G401 (cell line): Measurements from ENCODE around the gene BMP10. TPM values are rescaled to one million over a fixed set of nuclear protein-coding genes. Genes with fewer than 3 reads are reported as not detected.
"Not testable (repeated sequence)": the region's sequence is repeated elsewhere in the genome, so short reads cannot be mapped to it uniquely, and the experiment has no call there.

Source experiments
- DNase-seq: peaks from one replicate; pipeline ENCODE4 v3.0.0-alpha.2; 2015; ENCODE audit warnings: low spot score
- in situ Hi-C: cut with HindIII; loops from 2 replicates; pipeline ENCODE4 v1.10.0; 2016; ENCODE audit warnings: low sequenced_read_pairs, mixed read lengths
- total RNA-seq: library from RNA; depleted of rRNA; stranded (reverse); fragments of >200 nt; shearing (Covaris generic); gene quantifications from 2 replicates; pipeline ENCODE4 v1.2.3, GENCODE V29; 2014

BMP10 gene
- total RNA-seq, 1 experiment from 2014 or later, result not detected

GRCh38 chr2:68900496-68901198, 29.4 kb upstream of the BMP10 start:
- DNase-seq, result no peak
- in situ Hi-C loops, result no loop called here

- in situ Hi-C loops, DNase-seq: not testable (repeated sequence)
Observed at GRCh38 chr2:68895981-68896380, 24.8 kb upstream of the BMP10 start.

GRCh38 chr2:68889500-68889899, 18.3 kb upstream of the BMP10 start:
- DNase-seq, result no peak
- in situ Hi-C loops, result no loop called here

GRCh38 chr2:68889021-68889420, 17.8 kb upstream of the BMP10 start:
- DNase-seq, result no peak
- in situ Hi-C loops, result no loop called here

- no peak for DNase-seq
Observed at GRCh38 chr2:68888038-68888704, 17.0 kb upstream of the BMP10 start.

GRCh38 chr2:68885811-68886075, 14.5 kb upstream of the BMP10 start:
- in situ Hi-C loops, result no loop called here
- DNase-seq, result no peak

More at GRCh38 chr2:68888038-68888704, 17.0 kb upstream of the BMP10 start:
- in situ Hi-C loops, result no loop called here

GRCh38 chr2:68885074-68885810, 14.0 kb upstream of the BMP10 start:
- in situ Hi-C loops, result no loop called here

GRCh38 chr2:68880213-68880612, 9.0 kb upstream of the BMP10 start:
- in situ Hi-C loops, result no loop called here
- no peak for DNase-seq

More at GRCh38 chr2:68885074-68885810, 14.0 kb upstream of the BMP10 start:
- DNase-seq, result no peak

- in situ Hi-C loops, result no loop called here
- DNase-seq, result no peak
Observed at GRCh38 chr2:68879296-68879695, 8.1 kb upstream of the BMP10 start.

- no peak for DNase-seq
- in situ Hi-C loops, result no loop called here
Observed at GRCh38 chr2:68878753-68879152, 7.6 kb upstream of the BMP10 start.

- DNase-seq, result no peak
- in situ Hi-C loops, result no loop called here
Observed at GRCh38 chr2:68878071-68878711, 7.0 kb upstream of the BMP10 start.

- no peak for DNase-seq
- in situ Hi-C loops, result no loop called here
Observed at GRCh38 chr2:68877079-68877772, 6.0 kb upstream of the BMP10 start.

GRCh38 chr2:68870215-68870614, 982 bp downstream of the BMP10 start:
- in situ Hi-C loops, result no loop called here
- DNase-seq, result no peak

- in situ Hi-C loops, result no loop called here
- no peak for DNase-seq
Observed at GRCh38 chr2:68865108-68865507, 6.1 kb downstream of the BMP10 start.

- in situ Hi-C loops, result no loop called here
- no peak for DNase-seq
Observed at GRCh38 chr2:68863996-68864395, 7.2 kb downstream of the BMP10 start.

- in situ Hi-C loops, result no loop called here
- DNase-seq, result no peak
Observed at GRCh38 chr2:68862889-68863288, 8.3 kb downstream of the BMP10 start.

GRCh38 chr2:68861330-68861729, 9.9 kb downstream of the BMP10 start:
- in situ Hi-C loops, result no loop called here
- DNase-seq, result no peak

- no peak for DNase-seq
- in situ Hi-C loops, result no loop called here
Observed at GRCh38 chr2:68860111-68860510, 11.1 kb downstream of the BMP10 start.

GRCh38 chr2:68857855-68858456, 13.2 kb downstream of the BMP10 start:
- in situ Hi-C loops, result no loop called here
- DNase-seq, result no peak
